Measurements from ENCODE around the gene CPD.
"Not testable (repeated sequence)": the region's sequence is repeated elsewhere in the genome, so short reads cannot be mapped to it uniquely, and the experiment has no call there.

CPD gene

GRCh38 chr17:30378825-30379302 lies at the start of gene CPD:
Gene CPD (plus strand): TSS chr17:30378927. CDS start chr17:30378981, 54 bp downstream.
- peak; percentile 93 to 97 (median 95) for DNase-seq (ENCODE audit: low read depth in 3 of 3)

- DNase-seq (ENCODE audit: low read depth in 3 of 3): peak in 2 of 3 experiments; percentile 36 to 50
These were observed 46.6 kb upstream of the CPD start for GRCh38 chr17:30332057-30332542.

- no peak for DNase-seq (ENCODE audit: low read depth in 3 of 3)
These were observed 45.0 kb upstream of the CPD start, which contains the start of gene TMIGD1 for GRCh38 chr17:30333503-30334360. Gene TMIGD1 (minus strand): TSS chr17:30334057. CDS start chr17:30332133, 1,924 bp downstream.

- no peak for DNase-seq (ENCODE audit: low read depth in 3 of 3)
These were observed 44.3 kb upstream of the CPD start for GRCh38 chr17:30334421-30334820.

- peak; percentile 38 to 48 (median 42) for DNase-seq (ENCODE audit: low read depth in 3 of 3)
These were observed 42.2 kb upstream of the CPD start for GRCh38 chr17:30336369-30337171.

GRCh38 chr17:30337393-30337999 lies 41.2 kb upstream of the CPD start:
- no peak for DNase-seq (ENCODE audit: low read depth in 3 of 3)

- no peak for DNase-seq (ENCODE audit: low read depth in 3 of 3)
These were observed 39.6 kb upstream of the CPD start for GRCh38 chr17:30339086-30339485.

GRCh38 chr17:30340801-30341356 lies 37.8 kb upstream of the CPD start:
- DNase-seq (ENCODE audit: low read depth in 3 of 3): no peak

GRCh38 chr17:30341703-30342249 lies 37.0 kb upstream of the CPD start:
- no peak for DNase-seq (ENCODE audit: low read depth in 3 of 3)

- DNase-seq (ENCODE audit: low read depth in 3 of 3): not testable (repeated sequence)
These were observed 35.5 kb upstream of the CPD start for GRCh38 chr17:30343244-30343643.

GRCh38 chr17:30343796-30344195 lies 34.9 kb upstream of the CPD start:
- no peak for DNase-seq (ENCODE audit: low read depth in 3 of 3)

- no peak for DNase-seq (ENCODE audit: low read depth in 3 of 3)
These were observed 34.2 kb upstream of the CPD start for GRCh38 chr17:30344283-30345088.

- no peak for DNase-seq (ENCODE audit: low read depth in 3 of 3)
These were observed 33.7 kb upstream of the CPD start for GRCh38 chr17:30345089-30345433.

GRCh38 chr17:30345527-30346075 lies 33.1 kb upstream of the CPD start:
- no peak for DNase-seq (ENCODE audit: low read depth in 3 of 3)

- DNase-seq (ENCODE audit: low read depth in 3 of 3): no peak
These were observed 32.4 kb upstream of the CPD start for GRCh38 chr17:30346221-30346795.

GRCh38 chr17:30347488-30347887 lies 31.2 kb upstream of the CPD start:
- no peak for DNase-seq (ENCODE audit: low read depth in 3 of 3)

GRCh38 chr17:30349252-30349651 lies 29.5 kb upstream of the CPD start:
- DNase-seq (ENCODE audit: low read depth in 3 of 3): no peak

GRCh38 chr17:30351263-30351662 lies 27.5 kb upstream of the CPD start:
- not testable (repeated sequence) for DNase-seq (ENCODE audit: low read depth in 3 of 3)

GRCh38 chr17:30351735-30352134 lies 27.0 kb upstream of the CPD start:
- DNase-seq (ENCODE audit: low read depth in 3 of 3): no peak
